ENCODE measurements around the gene TBC1D17.

TBC1D17 gene

GRCh38 chr19:49849433-49850220 is 27.9 kb upstream of the TBC1D17 start:
- H3F3A ChIP-seq (ENCODE audit: insufficient read depth): peaks cover 15% of the 10 kb centered on the region
- H2AFZ ChIP-seq (ENCODE audit: low read depth, low read length, severe bottlenecking): no peak overlapping the region
- peaks cover 7% of the 10 kb centered on the region; the same call in 1 of the 2 replicates for H3K79me2 ChIP-seq (ENCODE audit: insufficient read depth, low read length)
- no peaks in the 10 kb centered on the region for H3K36me3 ChIP-seq (ENCODE audit: low read length)
- H3K27me3 ChIP-seq (ENCODE audit: low read length): no peaks in the 10 kb centered on the region
- H4K20me1 ChIP-seq (ENCODE audit: low read depth, low read length): 0 out of 2 replicates have a peak, but pooled peaks cover 3% of the 10 kb centered on the region
- H3K4me3 ChIP-seq (ENCODE audit: insufficient read depth, low read length, poor library complexity, severe bottlenecking): no peak overlapping the region
- H3K9ac ChIP-seq (ENCODE audit: low read length): no peak overlapping the region
- H3K27ac ChIP-seq (ENCODE audit: low read depth, low read length): no peak overlapping the region
- H3K9me2 ChIP-seq (replicated peaks; ENCODE audit: insufficient read depth, low read length): no peaks in the 10 kb centered on the region
- TF ChIP-seq EZH2phosphoT487 (conservative IDR thresholded peaks at IDR 0.05; ENCODE audit: low read length) (no peak), CTCF (IDR thresholded peaks at IDR 0.05; ENCODE audit: insufficient read depth, low read length, poor library complexity, severe bottlenecking) (no peak)
- no peaks in the 10 kb centered on the region for H3K9me3 ChIP-seq (ENCODE audit: insufficient read depth, low read length)
- H3K4me2 ChIP-seq (ENCODE audit: low read depth, low read length, poor library complexity, severe bottlenecking): peak overlapping the region; percentile 57

- Histone ChIP-seq H3K27ac (ENCODE audit: low read depth, low read length) (no peak overlapping the region), H3F3A (ENCODE audit: insufficient read depth) (peaks cover 15% of the 10 kb centered on the region), H3K27me3 (ENCODE audit: low read length) (no peaks in the 10 kb centered on the region), H3K36me3 (ENCODE audit: low read length) (no peaks in the 10 kb centered on the region), H3K9me3 (ENCODE audit: insufficient read depth, low read length) (no peaks in the 10 kb centered on the region), H3K79me2 (ENCODE audit: insufficient read depth, low read length) (peaks cover 7% of the 10 kb centered on the region; the same call in 1 of the 2 replicates), H3K4me2 (ENCODE audit: low read depth, low read length, poor library complexity, severe bottlenecking) (peak overlapping the region; percentile 57), H3K9ac (ENCODE audit: low read length) (peak overlapping the region; percentile 48; the same call in 1 of the 2 replicates), H2AFZ (ENCODE audit: low read depth, low read length, severe bottlenecking) (peak overlapping the region; percentile 23), H4K20me1 (ENCODE audit: low read depth, low read length) (0 out of 2 replicates have a peak, but pooled peaks cover 3% of the 10 kb centered on the region), H3K4me3 (ENCODE audit: insufficient read depth, low read length, poor library complexity, severe bottlenecking) (peak overlapping the region; percentile 32), H3K9me2 (replicated peaks; ENCODE audit: insufficient read depth, low read length) (no peaks in the 10 kb centered on the region)
- no peak for TF ChIP-seq EZH2phosphoT487 (conservative IDR thresholded peaks at IDR 0.05; ENCODE audit: low read length)
- TF ChIP-seq CTCF (IDR thresholded peaks at IDR 0.05; ENCODE audit: insufficient read depth, low read length, poor library complexity, severe bottlenecking): no peak
These were observed 27.3 kb upstream of the TBC1D17 start for GRCh38 chr19:49850221-49850486.

GRCh38 chr19:49850487-49851342 is 26.8 kb upstream of the TBC1D17 start, which contains the start of gene PTOV1:
Gene PTOV1, plus strand, starts transcription at chr19:49851159.
- H2AFZ ChIP-seq (ENCODE audit: low read depth, low read length, severe bottlenecking): peak within 1 kb of the TSS; percentile 37
- H3K4me2 ChIP-seq (ENCODE audit: low read depth, low read length, poor library complexity, severe bottlenecking): peak within 1 kb of the TSS; percentile 57
- H3K9me2 ChIP-seq (replicated peaks; ENCODE audit: insufficient read depth, low read length): no peaks in the 10 kb centered on the region
- no peaks in the 10 kb centered on the region for H3K36me3 ChIP-seq (ENCODE audit: low read length)
- H3K27ac ChIP-seq (ENCODE audit: low read depth, low read length): peak within 1 kb of the TSS; percentile 82
- 0 out of 2 replicates have a peak, but pooled peaks cover 3% of the 10 kb centered on the region for H4K20me1 ChIP-seq (ENCODE audit: low read depth, low read length)
- no peaks in the 10 kb centered on the region for H3K27me3 ChIP-seq (ENCODE audit: low read length)
- H3F3A ChIP-seq (ENCODE audit: insufficient read depth): peaks cover 15% of the 10 kb centered on the region
- no peaks in the 10 kb centered on the region for H3K9me3 ChIP-seq (ENCODE audit: insufficient read depth, low read length)
- H3K79me2 ChIP-seq (ENCODE audit: insufficient read depth, low read length): peaks cover 7% of the 10 kb centered on the region; the same call in 1 of the 2 replicates
- peak within 1 kb of the TSS; percentile 45 for H3K4me3 ChIP-seq (ENCODE audit: insufficient read depth, low read length, poor library complexity, severe bottlenecking)
- TF ChIP-seq EZH2phosphoT487 (conservative IDR thresholded peaks at IDR 0.05; ENCODE audit: low read length) (no peak), CTCF (IDR thresholded peaks at IDR 0.05; ENCODE audit: insufficient read depth, low read length, poor library complexity, severe bottlenecking) (no peak)
- H3K9ac ChIP-seq (ENCODE audit: low read length): peak within 1 kb of the TSS; percentile 48

Data from SU-DHL-6 (cell line).